ENCODE measurements around the gene AIG1. TPM values are rescaled to one million over a fixed set of nuclear protein-coding genes. Genes with fewer than 3 reads are reported as not detected.

Gene AIG1
- total RNA-seq, 1 donor from 2014 or later, result 17.5 TPM

DNA sequence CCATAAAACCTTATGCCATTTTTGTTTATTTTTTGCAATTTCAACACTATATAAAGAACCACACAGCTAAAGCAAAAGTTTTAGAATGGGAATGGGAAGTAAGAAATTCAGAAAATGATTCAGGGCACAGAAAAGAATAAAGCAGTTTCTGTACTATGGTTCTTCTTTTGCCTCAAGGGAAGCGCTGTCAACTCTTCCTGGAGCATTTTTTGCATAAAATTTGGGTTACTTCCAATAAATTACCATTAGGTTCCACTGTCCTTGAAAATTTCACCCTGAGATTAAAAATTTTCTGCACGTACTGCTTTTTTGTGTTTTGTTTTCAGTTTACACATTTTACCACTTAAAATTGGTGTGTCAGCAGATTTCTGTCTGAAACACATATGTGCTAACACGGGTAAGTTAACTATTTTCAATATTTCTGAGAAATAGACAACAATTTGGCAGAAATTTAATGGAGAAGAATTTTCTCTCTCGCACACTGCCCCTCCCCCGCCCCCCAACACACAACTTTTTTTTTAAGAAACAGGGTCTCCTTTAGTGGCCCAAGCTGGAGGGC is 310.2 kb downstream of the AIG1 start:
- H3K27me3 Mint-ChIP-seq (ENCODE audit: unreplicated experiment), result no peaks in the 10 kb centered on the region
- no peak overlapping the region for H3K27ac Mint-ChIP-seq (ENCODE audit: unreplicated experiment)
- H3K9me3 Mint-ChIP-seq (ENCODE audit: unreplicated experiment), result no peaks in the 10 kb centered on the region
- H3K4me3 Mint-ChIP-seq (ENCODE audit: unreplicated experiment), result no peak overlapping the region
- peaks cover 6% of the 10 kb centered on the region for H3K4me1 Mint-ChIP-seq (ENCODE audit: unreplicated experiment)
- no peak for DNase-seq (ENCODE audit: low spot score)
- no peaks in the 10 kb centered on the region for H3K36me3 Mint-ChIP-seq (ENCODE audit: low read depth, unreplicated experiment)
- TF ChIP-seq, protein P1, sequence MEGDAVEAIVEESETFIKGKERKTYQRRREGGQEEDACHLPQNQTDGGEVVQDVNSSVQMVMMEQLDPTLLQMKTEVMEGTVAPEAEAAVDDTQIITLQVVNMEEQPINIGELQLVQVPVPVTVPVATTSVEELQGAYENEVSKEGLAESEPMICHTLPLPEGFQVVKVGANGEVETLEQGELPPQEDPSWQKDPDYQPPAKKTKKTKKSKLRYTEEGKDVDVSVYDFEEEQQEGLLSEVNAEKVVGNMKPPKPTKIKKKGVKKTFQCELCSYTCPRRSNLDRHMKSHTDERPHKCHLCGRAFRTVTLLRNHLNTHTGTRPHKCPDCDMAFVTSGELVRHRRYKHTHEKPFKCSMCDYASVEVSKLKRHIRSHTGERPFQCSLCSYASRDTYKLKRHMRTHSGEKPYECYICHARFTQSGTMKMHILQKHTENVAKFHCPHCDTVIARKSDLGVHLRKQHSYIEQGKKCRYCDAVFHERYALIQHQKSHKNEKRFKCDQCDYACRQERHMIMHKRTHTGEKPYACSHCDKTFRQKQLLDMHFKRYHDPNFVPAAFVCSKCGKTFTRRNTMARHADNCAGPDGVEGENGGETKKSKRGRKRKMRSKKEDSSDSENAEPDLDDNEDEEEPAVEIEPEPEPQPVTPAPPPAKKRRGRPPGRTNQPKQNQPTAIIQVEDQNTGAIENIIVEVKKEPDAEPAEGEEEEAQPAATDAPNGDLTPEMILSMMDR (IDR thresholded peaks at IDR 0.05; ENCODE audit: unreplicated experiment), result no peak

DNA sequence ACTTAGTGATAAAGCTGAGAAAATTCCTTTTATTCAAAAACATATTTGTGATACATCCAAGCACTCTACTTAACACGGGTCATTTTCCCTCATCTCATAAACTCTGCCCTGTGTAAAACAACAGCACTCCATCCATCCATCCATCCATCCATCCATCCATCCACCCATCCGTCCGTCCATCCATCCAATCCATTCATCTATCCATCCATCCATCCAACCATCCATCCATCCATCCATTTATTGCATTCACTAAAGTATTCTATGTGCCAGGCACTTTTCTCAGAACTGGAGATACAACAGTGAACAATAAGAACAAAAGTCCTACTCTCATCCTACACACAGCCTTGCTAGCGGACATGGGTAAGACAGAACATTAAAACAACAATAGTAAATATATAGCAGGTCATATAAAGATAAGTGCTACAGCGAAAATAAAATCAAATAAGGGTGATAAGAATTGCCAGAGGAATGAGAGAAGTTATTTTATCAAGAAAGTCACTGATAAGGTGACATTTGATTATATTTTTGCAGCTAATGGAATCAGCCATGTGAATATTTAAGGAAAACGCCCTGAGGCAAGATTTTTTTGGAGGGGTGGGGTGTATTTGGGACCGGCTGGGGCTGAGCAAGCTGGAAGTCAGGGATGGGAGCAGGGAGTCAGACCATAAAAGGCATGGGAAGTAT is 311.7 kb downstream of the AIG1 start:
- Mint-ChIP-seq H3K27ac (ENCODE audit: unreplicated experiment) (no peak overlapping the region), H3K4me3 (ENCODE audit: unreplicated experiment) (no peak overlapping the region), H3K9me3 (ENCODE audit: unreplicated experiment) (no peaks in the 10 kb centered on the region), H3K4me1 (ENCODE audit: unreplicated experiment) (peaks cover 6% of the 10 kb centered on the region), H3K27me3 (ENCODE audit: unreplicated experiment) (no peaks in the 10 kb centered on the region), H3K36me3 (ENCODE audit: low read depth, unreplicated experiment) (no peaks in the 10 kb centered on the region)
- TF ChIP-seq, protein P1 (IDR thresholded peaks at IDR 0.05; ENCODE audit: unreplicated experiment), result no peak
- no peak for DNase-seq (ENCODE audit: low spot score)

DNA sequence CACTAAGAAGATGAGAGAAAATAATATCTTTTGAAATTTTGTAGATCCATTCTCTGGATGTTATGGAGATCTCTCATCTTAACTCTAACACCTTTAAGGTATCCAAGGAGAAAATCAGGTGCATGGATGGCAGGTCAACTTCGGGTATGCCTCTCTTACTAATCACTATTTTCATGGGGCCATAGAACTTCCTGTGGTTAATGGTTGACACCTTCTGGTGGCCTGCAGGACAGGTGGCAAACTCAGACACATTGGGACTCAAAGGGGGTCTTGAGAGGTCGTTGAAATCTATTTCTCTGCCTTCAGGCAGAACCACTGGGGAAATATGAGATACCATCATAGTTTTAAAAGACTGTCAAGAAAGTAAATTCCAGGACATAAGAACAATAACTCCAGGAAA is 313.3 kb downstream of the AIG1 start:
- Mint-ChIP-seq H3K27ac (ENCODE audit: unreplicated experiment) (no peak overlapping the region), H3K27me3 (ENCODE audit: unreplicated experiment) (no peaks in the 10 kb centered on the region), H3K36me3 (ENCODE audit: low read depth, unreplicated experiment) (no peaks in the 10 kb centered on the region), H3K4me1 (ENCODE audit: unreplicated experiment) (no peaks in the 10 kb centered on the region), H3K4me3 (ENCODE audit: unreplicated experiment) (no peak overlapping the region), H3K9me3 (ENCODE audit: unreplicated experiment) (no peaks in the 10 kb centered on the region)
- TF ChIP-seq, protein P1 (IDR thresholded peaks at IDR 0.05; ENCODE audit: unreplicated experiment), result no peak
- DNase-seq (ENCODE audit: low spot score), result no peak

DNA sequence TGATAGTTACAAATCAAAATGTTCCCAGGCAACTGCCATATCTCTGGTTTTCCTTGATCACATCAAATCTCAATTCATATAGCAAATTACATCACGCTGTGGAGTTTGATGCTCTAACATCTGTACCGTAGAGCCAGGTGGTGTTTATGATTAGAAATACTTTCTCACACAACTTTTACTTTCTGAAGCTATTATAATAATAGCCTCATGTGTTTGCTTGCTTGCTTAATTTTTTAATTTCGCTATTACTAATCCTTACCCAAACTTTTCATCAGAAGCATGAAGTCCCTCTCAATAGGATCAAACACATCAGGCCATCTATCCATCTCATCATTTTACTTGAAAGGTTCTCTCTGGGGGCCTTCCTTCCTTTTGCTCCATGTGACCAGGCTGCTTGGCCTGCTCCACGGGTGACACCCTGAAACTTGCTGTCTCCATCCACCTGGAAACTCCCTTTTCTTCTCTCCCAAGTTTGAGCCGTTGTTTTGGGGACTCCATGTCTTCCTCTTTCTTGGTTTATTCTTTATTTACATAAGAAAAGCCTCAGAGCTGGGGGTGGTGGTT is 314.4 kb downstream of the AIG1 start:
- H3K27ac Mint-ChIP-seq (ENCODE audit: unreplicated experiment), result no peak overlapping the region
- TF ChIP-seq, protein P1 (IDR thresholded peaks at IDR 0.05; ENCODE audit: unreplicated experiment), result no peak
- no peaks in the 10 kb centered on the region for H3K36me3 Mint-ChIP-seq (ENCODE audit: low read depth, unreplicated experiment)
- H3K27me3 Mint-ChIP-seq (ENCODE audit: unreplicated experiment), result no peaks in the 10 kb centered on the region
- DNase-seq (ENCODE audit: low spot score), result no peak
- H3K4me1 Mint-ChIP-seq (ENCODE audit: unreplicated experiment), result no peaks in the 10 kb centered on the region
- no peaks in the 10 kb centered on the region for H3K9me3 Mint-ChIP-seq (ENCODE audit: unreplicated experiment)
- H3K4me3 Mint-ChIP-seq (ENCODE audit: unreplicated experiment), result no peak overlapping the region

DNA sequence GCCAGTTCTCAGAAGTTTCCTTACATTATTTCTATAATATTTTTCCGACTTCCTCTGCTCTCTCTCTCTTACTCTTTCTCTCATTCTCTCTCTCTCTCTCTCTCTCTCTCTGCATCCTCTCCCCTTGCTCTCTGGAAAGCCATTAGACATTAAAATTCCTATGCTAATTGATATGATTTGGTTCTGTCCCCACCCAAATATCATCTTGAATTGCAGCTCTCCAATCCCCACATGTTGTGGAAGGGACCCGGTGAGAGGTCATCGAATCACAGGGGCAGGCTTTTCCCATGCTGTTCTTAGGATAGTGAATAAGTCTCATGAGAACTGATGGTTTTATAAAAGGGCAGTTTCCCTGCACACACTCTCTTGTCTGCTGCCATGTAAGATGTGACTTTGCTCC is 315.7 kb downstream of the AIG1 start:
- H3K4me1 Mint-ChIP-seq (ENCODE audit: unreplicated experiment), result no peaks in the 10 kb centered on the region
- H3K36me3 Mint-ChIP-seq (ENCODE audit: low read depth, unreplicated experiment), result no peaks in the 10 kb centered on the region
- H3K9me3 Mint-ChIP-seq (ENCODE audit: unreplicated experiment), result no peaks in the 10 kb centered on the region
- H3K27me3 Mint-ChIP-seq (ENCODE audit: unreplicated experiment), result no peaks in the 10 kb centered on the region
- no peak overlapping the region for H3K27ac Mint-ChIP-seq (ENCODE audit: unreplicated experiment)
- no peak for DNase-seq (ENCODE audit: low spot score)
- TF ChIP-seq, protein P1 (IDR thresholded peaks at IDR 0.05; ENCODE audit: unreplicated experiment), result no peak
- no peak overlapping the region for H3K4me3 Mint-ChIP-seq (ENCODE audit: unreplicated experiment)

Data from endothelial cell (in vitro differentiated cells).